NB4 (cell line): ENCODE data around the gene RBM6.

ENCODE experiments used
- DNase-seq: peaks from one replicate; pipeline ENCODE4 v3.0.0; 2010; ENCODE audit warnings: low read depth
- H3K4me3 ChIP-seq: one replicate; pipeline ENCODE4 v1.5.1; 2011; ENCODE audit warnings: mild to moderate bottlenecking, low read depth, low read length, moderate library complexity
- MYC ChIP-seq: IDR thresholded peaks from 2 replicates; pipeline ENCODE4 v1.6.1; 2011; ENCODE audit warnings: low read depth, low read length
- POLR2A ChIP-seq: IDR thresholded peaks from 2 replicates; pipeline ENCODE4 v1.6.1; 2011; ENCODE audit warnings: mild to moderate bottlenecking; ENCODE audit not compliant: insufficient read length; ENCODE audit errors: extremely low read depth
- TF ChIP-seq, protein P1 (sequence below): IDR thresholded peaks from one replicate; pipeline ENCODE4 v1.5.1; 2012; ENCODE audit warnings: low read depth, low read length
- TF ChIP-seq, protein P2 (sequence below): IDR thresholded peaks from 2 replicates; pipeline ENCODE4 v1.6.1; 2011; ENCODE audit warnings: low read depth, low read length

RBM6 gene

DNA sequence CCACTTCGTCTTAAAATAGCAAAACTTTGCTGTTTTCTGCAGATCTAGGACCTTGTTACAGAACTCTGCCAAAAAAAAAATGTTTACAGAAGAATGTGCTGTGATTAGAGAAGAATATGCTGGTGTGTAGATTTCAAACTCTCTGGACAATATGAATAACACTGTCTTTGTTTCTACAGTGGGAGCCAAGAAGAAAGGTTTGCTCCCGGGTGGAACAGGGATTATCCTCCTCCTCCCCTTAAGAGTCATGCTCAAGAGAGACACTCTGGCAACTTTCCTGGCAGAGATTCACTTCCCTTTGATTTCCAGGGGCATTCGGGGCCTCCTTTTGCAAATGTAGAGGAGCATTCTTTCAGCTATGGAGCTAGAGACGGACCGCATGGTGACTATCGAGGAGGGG is 27.3 kb downstream of the RBM6 start:
- TF ChIP-seq POLR2A, result no peak
- H3K4me3 ChIP-seq, result no peak overlapping the region
- no peak for DNase-seq

DNA sequence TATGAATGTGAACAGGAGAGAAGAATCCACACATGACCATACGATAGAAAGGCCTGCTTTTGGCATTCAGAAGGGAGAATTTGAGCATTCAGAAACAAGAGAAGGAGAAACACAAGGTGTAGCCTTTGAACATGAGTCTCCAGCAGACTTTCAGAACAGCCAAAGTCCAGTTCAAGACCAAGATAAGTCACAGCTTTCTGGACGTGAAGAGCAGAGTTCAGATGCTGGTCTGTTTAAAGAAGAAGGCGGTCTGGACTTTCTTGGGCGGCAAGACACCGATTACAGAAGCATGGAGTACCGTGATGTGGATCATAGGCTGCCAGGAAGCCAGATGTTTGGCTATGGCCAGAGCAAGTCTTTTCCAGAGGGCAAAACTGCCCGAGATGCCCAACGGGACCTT is 28.4 kb downstream of the RBM6 start:
- DNase-seq, result no peak
- TF ChIP-seq POLR2A (no peak), MYC (no peak)
- TF ChIP-seq, protein P1, sequence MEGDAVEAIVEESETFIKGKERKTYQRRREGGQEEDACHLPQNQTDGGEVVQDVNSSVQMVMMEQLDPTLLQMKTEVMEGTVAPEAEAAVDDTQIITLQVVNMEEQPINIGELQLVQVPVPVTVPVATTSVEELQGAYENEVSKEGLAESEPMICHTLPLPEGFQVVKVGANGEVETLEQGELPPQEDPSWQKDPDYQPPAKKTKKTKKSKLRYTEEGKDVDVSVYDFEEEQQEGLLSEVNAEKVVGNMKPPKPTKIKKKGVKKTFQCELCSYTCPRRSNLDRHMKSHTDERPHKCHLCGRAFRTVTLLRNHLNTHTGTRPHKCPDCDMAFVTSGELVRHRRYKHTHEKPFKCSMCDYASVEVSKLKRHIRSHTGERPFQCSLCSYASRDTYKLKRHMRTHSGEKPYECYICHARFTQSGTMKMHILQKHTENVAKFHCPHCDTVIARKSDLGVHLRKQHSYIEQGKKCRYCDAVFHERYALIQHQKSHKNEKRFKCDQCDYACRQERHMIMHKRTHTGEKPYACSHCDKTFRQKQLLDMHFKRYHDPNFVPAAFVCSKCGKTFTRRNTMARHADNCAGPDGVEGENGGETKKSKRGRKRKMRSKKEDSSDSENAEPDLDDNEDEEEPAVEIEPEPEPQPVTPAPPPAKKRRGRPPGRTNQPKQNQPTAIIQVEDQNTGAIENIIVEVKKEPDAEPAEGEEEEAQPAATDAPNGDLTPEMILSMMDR, result no peak
- TF ChIP-seq, protein P2, sequence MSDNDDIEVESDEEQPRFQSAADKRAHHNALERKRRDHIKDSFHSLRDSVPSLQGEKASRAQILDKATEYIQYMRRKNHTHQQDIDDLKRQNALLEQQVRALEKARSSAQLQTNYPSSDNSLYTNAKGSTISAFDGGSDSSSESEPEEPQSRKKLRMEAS, result no peak
- no peak overlapping the region for H3K4me3 ChIP-seq

DNA sequence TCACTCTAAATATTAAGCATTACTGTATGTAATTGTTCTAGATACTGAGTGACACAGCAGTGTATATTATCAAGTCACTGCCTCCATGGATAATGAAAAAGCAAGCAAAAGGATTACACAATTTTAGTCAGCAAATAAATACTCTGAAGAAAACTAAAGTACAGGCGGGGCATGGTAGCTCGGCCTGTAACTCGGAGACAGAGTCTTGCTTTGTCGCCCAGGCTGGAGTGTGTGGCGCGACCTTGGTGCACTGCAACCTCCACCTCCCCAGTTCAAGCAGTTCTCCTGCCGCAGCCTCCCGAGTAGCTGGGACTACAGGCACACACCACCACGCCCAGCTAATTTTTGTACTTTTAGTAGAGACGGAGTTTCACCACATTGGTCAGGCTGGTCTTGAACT is 32.7 kb downstream of the RBM6 start:
- H3K4me3 ChIP-seq, result no peak overlapping the region
- TF ChIP-seq, protein P1, result no peak
- TF ChIP-seq, protein P2, result no peak
- TF ChIP-seq POLR2A (no peak), MYC (no peak)
- no peak for DNase-seq

DNA sequence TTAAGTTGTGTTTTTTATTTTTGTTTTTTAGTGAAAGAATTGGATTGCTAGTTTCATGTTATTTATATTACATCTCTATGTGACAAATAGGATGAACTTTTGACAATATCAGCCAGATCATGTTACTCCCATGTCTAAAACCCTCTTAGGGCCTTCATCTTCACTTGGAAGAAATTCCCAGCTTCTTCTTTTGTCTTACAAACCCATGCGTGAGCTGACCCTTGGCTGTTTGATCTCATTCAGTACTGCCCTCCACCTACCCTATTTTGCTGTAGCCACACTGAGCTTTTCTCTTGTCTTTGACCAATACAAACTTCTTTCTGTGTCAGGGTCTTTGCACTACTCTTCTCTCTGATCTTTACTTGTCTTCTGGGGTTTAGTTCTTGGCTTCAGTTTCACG is 37.0 kb downstream of the RBM6 start:
- H3K4me3 ChIP-seq, result no peak overlapping the region
- DNase-seq, result no peak
- TF ChIP-seq POLR2A (no peak), MYC (no peak)
- TF ChIP-seq, protein P2, result no peak
- TF ChIP-seq, protein P1, result no peak

DNA sequence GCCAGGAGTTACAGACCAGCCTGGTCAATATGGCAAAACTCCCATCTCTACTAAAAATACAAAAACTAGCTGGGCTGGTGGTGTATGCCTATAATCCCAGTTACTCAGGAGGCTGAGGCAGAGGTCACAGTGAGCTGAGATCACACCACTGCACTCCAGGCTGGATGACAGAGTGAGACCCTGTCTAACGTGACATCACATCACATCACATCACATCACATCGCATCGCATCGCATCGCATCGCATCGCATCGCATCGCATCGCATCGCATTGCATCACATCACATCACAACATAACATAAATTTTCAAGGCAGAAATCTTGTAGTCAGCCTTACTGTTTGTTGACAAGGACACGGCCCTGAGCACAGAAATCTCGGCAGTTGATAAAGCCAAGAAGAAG is 44.4 kb downstream of the RBM6 start:
- DNase-seq, result no peak
- TF ChIP-seq, protein P1, result no peak
- TF ChIP-seq MYC (no peak), POLR2A (no peak)
- TF ChIP-seq, protein P2, result no peak
- no peak overlapping the region for H3K4me3 ChIP-seq

DNA sequence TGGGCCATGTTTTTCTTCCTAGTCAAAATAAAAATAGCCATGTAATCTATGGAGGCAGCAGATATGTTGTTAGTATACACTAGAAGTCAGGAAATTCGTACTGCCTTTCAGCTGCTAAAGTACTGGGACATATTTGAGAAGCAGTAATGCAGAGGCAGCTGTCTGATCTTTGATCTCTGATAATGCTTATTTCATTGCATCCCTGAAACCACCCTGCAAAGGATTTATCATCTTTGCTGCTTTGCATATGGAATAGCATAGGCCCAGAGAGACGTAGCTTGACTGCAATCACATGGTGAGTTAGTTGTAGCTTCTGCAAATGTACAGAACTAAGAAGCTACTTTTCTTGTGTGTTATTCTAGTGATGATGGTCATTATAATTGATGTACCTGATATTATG is 52.4 kb downstream of the RBM6 start:
- no peak overlapping the region for H3K4me3 ChIP-seq
- TF ChIP-seq, protein P2, result no peak
- TF ChIP-seq, protein P1, result no peak
- TF ChIP-seq POLR2A (no peak), MYC (no peak)
- DNase-seq, result no peak
